ENCODE measurements around the gene EPHA1. TPM values are rescaled to one million over a fixed set of nuclear protein-coding genes. Genes with fewer than 3 reads are reported as not detected.
A peak's percentile ranks its signal among the peaks of the same experiment; 100 is the strongest.

EPHA1 gene
- total and polyA plus RNA-seq, 10 donors = 0.80 to 4.5 (median 2.3) TPM

GRCh38 chr7:143401265-143401664 is 7.4 kb downstream of the EPHA1 start:
- H3K4me3 ChIP-seq = no peak overlapping the region
- peaks cover 0 to 5% (median 0%) of the 10 kb centered on the region in 6 donors for H3K36me3 ChIP-seq
- H3K27me3 ChIP-seq (replicated peaks in 1 of 7) = no peaks in the 10 kb centered on the region
- no peak overlapping the region for H3K27ac ChIP-seq
- H3K9me3 ChIP-seq = no peaks in the 10 kb centered on the region
- TF ChIP-seq POLR2A (IDR thresholded peaks at IDR 0.05) (no peak), POLR2AphosphoS5 (IDR thresholded peaks at IDR 0.05) (no peak)
- TF ChIP-seq, protein P1, sequence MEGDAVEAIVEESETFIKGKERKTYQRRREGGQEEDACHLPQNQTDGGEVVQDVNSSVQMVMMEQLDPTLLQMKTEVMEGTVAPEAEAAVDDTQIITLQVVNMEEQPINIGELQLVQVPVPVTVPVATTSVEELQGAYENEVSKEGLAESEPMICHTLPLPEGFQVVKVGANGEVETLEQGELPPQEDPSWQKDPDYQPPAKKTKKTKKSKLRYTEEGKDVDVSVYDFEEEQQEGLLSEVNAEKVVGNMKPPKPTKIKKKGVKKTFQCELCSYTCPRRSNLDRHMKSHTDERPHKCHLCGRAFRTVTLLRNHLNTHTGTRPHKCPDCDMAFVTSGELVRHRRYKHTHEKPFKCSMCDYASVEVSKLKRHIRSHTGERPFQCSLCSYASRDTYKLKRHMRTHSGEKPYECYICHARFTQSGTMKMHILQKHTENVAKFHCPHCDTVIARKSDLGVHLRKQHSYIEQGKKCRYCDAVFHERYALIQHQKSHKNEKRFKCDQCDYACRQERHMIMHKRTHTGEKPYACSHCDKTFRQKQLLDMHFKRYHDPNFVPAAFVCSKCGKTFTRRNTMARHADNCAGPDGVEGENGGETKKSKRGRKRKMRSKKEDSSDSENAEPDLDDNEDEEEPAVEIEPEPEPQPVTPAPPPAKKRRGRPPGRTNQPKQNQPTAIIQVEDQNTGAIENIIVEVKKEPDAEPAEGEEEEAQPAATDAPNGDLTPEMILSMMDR (IDR thresholded peaks at IDR 0.05 in 8 of 11, conservative IDR thresholded peaks at IDR 0.05 in 3 of 11) = no peak
- intact Hi-C loops (cut with DNase I; ENCODE audit: low total_unique reads) = loop anchor here (10.0 kb wide), 1 partner anchor 86 kb away; the partner anchor contains the start of gene CLCN1
- peaks cover 0 to 10% (median under 1%) of the 10 kb centered on the region in 6 donors for H3K4me1 ChIP-seq
- WGBS, 5 donors = 89 to 93% (median 91%) methylated on average over 11 to 12 of the region's 12 CpGs
- DNase-seq = peak; percentile 59

GRCh38 chr7:143399642-143400041 is 9.0 kb downstream of the EPHA1 start:
- no peak overlapping the region for H3K27ac ChIP-seq
- H3K9me3 ChIP-seq = no peaks in the 10 kb centered on the region
- intact Hi-C loops (cut with DNase I; ENCODE audit: low total_unique reads) = loop anchor here (10.0 kb wide), 1 partner anchor 85 kb away; the partner anchor contains the start of gene CLCN1
- peaks cover 0 to 5% (median 0%) of the 10 kb centered on the region in 6 donors for H3K36me3 ChIP-seq
- no peak overlapping the region for H3K4me3 ChIP-seq
- TF ChIP-seq POLR2AphosphoS5 (IDR thresholded peaks at IDR 0.05) = peak in 1 of 3 donors; percentile 38
- TF ChIP-seq, protein P1 (IDR thresholded peaks at IDR 0.05 in 8 of 11, conservative IDR thresholded peaks at IDR 0.05 in 3 of 11) = no peak
- no peak for TF ChIP-seq POLR2A (IDR thresholded peaks at IDR 0.05)
- peak; percentile 68 for DNase-seq
- H3K27me3 ChIP-seq (replicated peaks in 1 of 7) = no peaks in the 10 kb centered on the region
- peaks cover 0 to 17% (median 14%) of the 10 kb centered on the region in 6 donors for H3K4me1 ChIP-seq
- WGBS, 5 donors = 92 to 94% (median 94%) methylated on average over 17 to 20 of the region's 20 CpGs

GRCh38 chr7:143399151-143399550 is 9.5 kb downstream of the EPHA1 start:
- DNase-seq = peak; percentile 64
- intact Hi-C loops (cut with DNase I; ENCODE audit: low total_unique reads) = no loop called here
- 89 to 97% (median 93%) methylated on average over 6 to 8 of the region's 8 CpGs for WGBS, 5 donors

DNA sequence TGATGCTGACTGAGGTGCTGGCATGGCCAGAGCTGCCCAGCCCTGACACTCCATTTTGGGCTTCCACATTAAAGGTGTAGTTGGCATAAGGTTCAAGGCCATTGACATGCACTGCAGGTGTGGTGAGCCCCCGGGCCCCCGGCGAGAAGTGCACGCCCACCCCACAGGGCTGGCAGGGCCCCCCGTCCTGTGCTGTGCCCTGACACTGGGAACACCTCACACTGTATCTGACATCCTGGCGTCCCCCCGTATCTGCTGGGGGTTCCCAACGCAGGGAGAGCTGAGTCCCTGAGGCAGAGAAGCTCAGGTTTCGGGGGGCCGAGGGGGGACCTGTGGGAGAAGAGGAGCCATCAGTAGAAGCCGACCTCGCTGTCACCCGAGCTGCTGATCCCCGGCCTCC is 10.0 kb downstream of the EPHA1 start:
- intact Hi-C loops (cut with DNase I; ENCODE audit: low total_unique reads) = no loop called here
- no peaks in the 10 kb centered on the region for H3K9me3 ChIP-seq
- peaks cover 0 to 28% (median 16%) of the 10 kb centered on the region in 6 donors for H3K4me1 ChIP-seq
- no peak overlapping the region for H3K27ac ChIP-seq
- no peak overlapping the region for H3K4me3 ChIP-seq
- H3K27me3 ChIP-seq (replicated peaks in 1 of 7) = no peaks in the 10 kb centered on the region
- DNase-seq = peak; percentile 42
- 92 to 98% (median 94%) methylated on average over 12 to 14 of the region's 14 CpGs for WGBS, 5 donors
- TF ChIP-seq POLR2AphosphoS5 (IDR thresholded peaks at IDR 0.05) (no peak), POLR2A (IDR thresholded peaks at IDR 0.05) (no peak)
- TF ChIP-seq, protein P1 (IDR thresholded peaks at IDR 0.05 in 8 of 11, conservative IDR thresholded peaks at IDR 0.05 in 3 of 11) = no peak
- peaks cover 0 to 5% (median 1%) of the 10 kb centered on the region in 6 donors for H3K36me3 ChIP-seq

More at GRCh38 chr7:143399151-143399550, 9.5 kb downstream of the EPHA1 start:
- H3K27ac ChIP-seq = no peak overlapping the region
- no peaks in the 10 kb centered on the region for H3K27me3 ChIP-seq (replicated peaks in 1 of 7)
- peaks cover 0 to 22% (median 15%) of the 10 kb centered on the region in 6 donors for H3K4me1 ChIP-seq
- no peak overlapping the region for H3K4me3 ChIP-seq
- peaks cover 0 to 5% (median 0%) of the 10 kb centered on the region in 6 donors for H3K36me3 ChIP-seq
- H3K9me3 ChIP-seq = no peaks in the 10 kb centered on the region
- TF ChIP-seq POLR2A (IDR thresholded peaks at IDR 0.05) (no peak), POLR2AphosphoS5 (IDR thresholded peaks at IDR 0.05) (no peak)
- TF ChIP-seq, protein P1 (IDR thresholded peaks at IDR 0.05 in 8 of 11, conservative IDR thresholded peaks at IDR 0.05 in 3 of 11) = no peak
